Activated naive CD8-positive, alpha-beta T cell treated with anti-CD3 and anti-CD28 coated beads, Interleukin-2, amount 50 U/mL, for 24 hours (primary cell): ENCODE results near the gene FALEC.

Experiments
- ATAC-seq: fragments of 150-1000 bp; cut with Tn5 transposase; one replicate; pipeline ENCODE4 v1.10.0; 2021
- DNase-seq: peaks from one replicate; pipeline ENCODE4 v3.0.0; 2021
- H3K27ac Mint-ChIP-seq: one replicate; pipeline ENCODE4 v1.8.0; 2021; ENCODE audit warnings: mild to moderate bottlenecking, mixed read lengths
- H3K27me3 Mint-ChIP-seq: one replicate; pipeline ENCODE4 v1.8.0; 2021; ENCODE audit warnings: mixed read lengths
- H3K36me3 Mint-ChIP-seq: one replicate; pipeline ENCODE4 v1.8.0; 2021; ENCODE audit warnings: low read depth, mixed read lengths
- H3K4me1 Mint-ChIP-seq: one replicate; pipeline ENCODE4 v1.8.0; 2021; ENCODE audit warnings: mixed read lengths
- H3K4me3 Mint-ChIP-seq: one replicate; pipeline ENCODE4 v1.8.0; 2021; ENCODE audit warnings: mild to moderate bottlenecking, moderate library complexity, mixed read lengths
- H3K9me3 Mint-ChIP-seq: one replicate; pipeline ENCODE4 v1.8.0; 2021; ENCODE audit warnings: mixed read lengths

FALEC gene

DNA sequence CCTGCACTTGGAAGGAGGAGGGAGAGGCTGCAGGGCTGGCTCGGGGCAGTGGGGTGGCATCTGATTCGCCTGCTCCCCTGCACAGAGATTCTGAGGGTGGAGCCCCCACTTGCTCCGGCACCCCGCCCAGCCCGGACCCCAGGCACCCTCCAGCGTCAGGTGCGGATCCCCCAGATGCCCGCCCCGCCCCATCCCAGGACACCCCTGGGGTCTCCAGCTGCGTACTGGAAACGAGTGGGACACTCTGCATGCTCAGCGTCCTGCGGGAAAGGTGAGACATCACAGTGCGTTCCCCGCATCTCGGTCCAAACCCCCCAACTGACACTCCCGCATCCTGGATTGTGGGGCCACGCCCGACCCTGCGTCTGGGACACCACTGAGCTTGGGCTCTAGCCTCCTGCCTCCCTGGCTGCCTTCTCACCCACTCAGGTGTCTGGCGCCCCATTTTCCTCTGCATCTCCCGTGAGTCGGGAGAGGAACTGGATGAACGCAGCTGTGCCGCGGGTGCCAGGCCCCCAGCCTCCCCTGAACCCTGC is 41.6 kb downstream of the FALEC start:
- no peak overlapping the region for H3K27ac Mint-ChIP-seq
- no peaks in the 10 kb centered on the region for H3K36me3 Mint-ChIP-seq
- ATAC-seq = no peak
- H3K9me3 Mint-ChIP-seq = no peaks in the 10 kb centered on the region
- H3K27me3 Mint-ChIP-seq = no peaks in the 10 kb centered on the region
- peaks cover 21% of the 10 kb centered on the region for H3K4me1 Mint-ChIP-seq
- no peak for DNase-seq
- H3K4me3 Mint-ChIP-seq = no peak overlapping the region

- no peak overlapping the region for H3K27ac Mint-ChIP-seq
- ATAC-seq (no peak), DNase-seq (no peak)
- no peak overlapping the region for H3K4me3 Mint-ChIP-seq
- no peaks in the 10 kb centered on the region for H3K9me3 Mint-ChIP-seq
- H3K4me1 Mint-ChIP-seq = peaks cover 21% of the 10 kb centered on the region
- no peaks in the 10 kb centered on the region for H3K27me3 Mint-ChIP-seq
- H3K36me3 Mint-ChIP-seq = no peaks in the 10 kb centered on the region
Observed at GRCh38 chr1:150557813-150558212, 42.3 kb downstream of the FALEC start.

GRCh38 chr1:150558303-150558704 is 42.8 kb downstream of the FALEC start:
- no peak overlapping the region for H3K4me3 Mint-ChIP-seq
- H3K27me3 Mint-ChIP-seq = no peaks in the 10 kb centered on the region
- H3K36me3 Mint-ChIP-seq = no peaks in the 10 kb centered on the region
- no peak for DNase-seq
- H3K9me3 Mint-ChIP-seq = no peaks in the 10 kb centered on the region
- ATAC-seq = no peak
- no peak overlapping the region for H3K27ac Mint-ChIP-seq
- H3K4me1 Mint-ChIP-seq = peaks cover 26% of the 10 kb centered on the region

DNA sequence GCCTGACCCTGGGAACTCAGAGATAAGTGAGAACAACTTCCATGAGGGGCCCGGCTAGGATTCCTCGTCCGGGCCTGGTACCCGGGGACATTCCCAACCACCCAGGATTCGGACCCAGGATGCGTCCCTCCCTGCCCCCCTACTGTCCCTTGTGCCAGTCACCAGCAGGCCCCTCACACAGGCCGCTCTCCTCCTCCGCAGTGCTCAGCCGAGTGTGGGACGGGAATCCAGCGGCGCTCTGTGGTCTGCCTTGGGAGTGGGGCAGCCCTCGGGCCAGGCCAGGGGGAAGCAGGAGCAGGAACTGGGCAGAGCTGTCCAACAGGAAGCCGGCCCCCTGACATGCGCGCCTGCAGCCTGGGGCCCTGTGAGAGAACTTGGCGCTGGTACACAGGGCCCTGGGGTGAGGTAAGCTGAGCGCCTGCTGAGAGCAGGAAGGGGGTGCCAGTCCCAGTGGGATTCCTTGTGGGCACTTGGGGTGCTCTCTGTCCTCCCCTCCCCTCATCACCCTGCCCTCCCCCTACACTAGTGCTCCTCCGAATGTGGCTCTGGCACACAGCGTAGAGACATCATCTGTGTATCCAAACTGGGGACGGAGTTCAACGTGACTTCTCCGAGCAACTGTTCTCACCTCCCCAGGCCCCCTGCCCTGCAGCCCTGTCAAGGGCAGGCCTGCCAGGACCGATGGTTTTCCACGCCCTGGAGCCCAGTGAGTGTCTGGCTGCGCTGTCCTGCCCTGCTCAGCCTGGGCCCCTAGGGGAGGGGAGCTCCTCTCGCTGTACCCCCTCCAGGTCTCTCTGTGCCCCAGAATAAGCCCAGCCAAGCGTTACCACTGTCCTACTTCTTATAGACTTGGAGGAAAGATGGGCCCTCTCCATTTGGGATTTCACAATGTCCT is 43.5 kb downstream of the FALEC start:
- no peak for ATAC-seq
- Mint-ChIP-seq H3K36me3 (no peaks in the 10 kb centered on the region), H3K9me3 (no peaks in the 10 kb centered on the region), H3K27ac (no peak overlapping the region), H3K4me1 (peaks cover 33% of the 10 kb centered on the region), H3K4me3 (no peak overlapping the region), H3K27me3 (no peaks in the 10 kb centered on the region)
- no peak for DNase-seq

- Mint-ChIP-seq H3K9me3 (no peaks in the 10 kb centered on the region), H3K4me1 (peaks cover 39% of the 10 kb centered on the region), H3K27me3 (no peaks in the 10 kb centered on the region), H3K36me3 (no peaks in the 10 kb centered on the region), H3K4me3 (no peak overlapping the region), H3K27ac (peak overlapping the region; percentile 68)
- no peak for ATAC-seq
- no peak for DNase-seq
Observed at GRCh38 chr1:150559656-150560010, 44.1 kb downstream of the FALEC start.

DNA sequence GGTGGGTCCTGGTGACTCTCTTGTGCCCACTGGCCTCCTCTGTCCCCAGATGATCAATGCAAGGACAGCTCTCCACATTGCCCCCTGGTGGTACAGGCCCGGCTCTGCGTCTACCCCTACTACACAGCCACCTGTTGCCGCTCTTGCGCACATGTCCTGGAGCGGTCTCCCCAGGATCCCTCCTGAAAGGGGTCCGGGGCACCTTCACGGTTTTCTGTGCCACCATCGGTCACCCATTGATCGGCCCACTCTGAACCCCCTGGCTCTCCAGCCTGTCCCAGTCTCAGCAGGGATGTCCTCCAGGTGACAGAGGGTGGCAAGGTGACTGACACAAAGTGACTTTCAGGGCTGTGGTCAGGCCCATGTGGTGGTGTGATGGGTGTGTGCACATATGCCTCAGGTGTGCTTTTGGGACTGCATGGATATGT is 44.5 kb downstream of the FALEC start:
- no peaks in the 10 kb centered on the region for H3K9me3 Mint-ChIP-seq
- peaks cover 43% of the 10 kb centered on the region for H3K4me1 Mint-ChIP-seq
- peak overlapping the region; percentile 68 for H3K27ac Mint-ChIP-seq
- peak; percentile 81 for DNase-seq
- H3K27me3 Mint-ChIP-seq = no peaks in the 10 kb centered on the region
- H3K36me3 Mint-ChIP-seq = no peaks in the 10 kb centered on the region
- peak overlapping the region; percentile 40 for H3K4me3 Mint-ChIP-seq
- no peak for ATAC-seq

DNA sequence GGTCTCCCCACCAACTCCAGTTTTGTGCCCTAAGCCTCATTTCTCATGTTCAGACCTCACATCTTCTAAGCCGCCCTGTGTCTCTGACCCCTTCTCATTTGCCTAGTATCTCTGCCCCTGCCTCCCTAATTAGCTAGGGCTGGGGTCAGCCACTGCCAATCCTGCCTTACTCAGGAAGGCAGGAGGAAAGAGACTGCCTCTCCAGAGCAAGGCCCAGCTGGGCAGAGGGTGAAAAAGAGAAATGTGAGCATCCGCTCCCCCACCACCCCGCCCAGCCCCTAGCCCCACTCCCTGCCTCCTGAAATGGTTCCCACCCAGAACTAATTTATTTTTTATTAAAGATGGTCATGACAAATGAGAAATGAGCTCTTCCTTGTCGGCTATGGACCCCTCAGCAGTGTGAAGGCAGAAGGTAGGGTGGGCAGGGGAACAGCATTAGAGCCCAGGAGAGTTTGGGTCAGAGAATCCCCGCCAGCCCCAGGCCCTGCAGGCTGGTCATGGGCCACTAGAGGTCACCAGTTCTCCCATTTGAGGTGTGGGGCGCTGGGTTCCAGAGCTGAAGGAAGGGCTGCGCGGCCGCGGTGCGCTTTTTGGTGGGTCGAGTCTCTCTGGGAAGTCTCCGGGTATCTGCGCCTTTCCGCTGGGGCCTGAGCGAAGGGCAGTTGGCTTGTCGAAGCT is 45.2 kb downstream of the FALEC start:
- Mint-ChIP-seq H3K4me1 (peaks cover 48% of the 10 kb centered on the region), H3K36me3 (no peaks in the 10 kb centered on the region), H3K27ac (peak overlapping the region; percentile 98), H3K27me3 (no peaks in the 10 kb centered on the region), H3K9me3 (no peaks in the 10 kb centered on the region), H3K4me3 (peak overlapping the region; percentile 86)
- peak; percentile 45 for ATAC-seq
- peak; percentile 92 for DNase-seq

- Mint-ChIP-seq H3K4me3 (peak overlapping the region; percentile 86), H3K27me3 (no peaks in the 10 kb centered on the region), H3K36me3 (no peaks in the 10 kb centered on the region), H3K9me3 (no peaks in the 10 kb centered on the region), H3K27ac (peak overlapping the region; percentile 98), H3K4me1 (peaks cover 54% of the 10 kb centered on the region)
- ATAC-seq (peak; percentile 34), DNase-seq (peak; percentile 71)
Observed at GRCh38 chr1:150561254-150561973, 45.9 kb downstream of the FALEC start.

- H3K36me3 Mint-ChIP-seq = peaks cover under 1% of the 10 kb centered on the region
- peaks cover 60% of the 10 kb centered on the region for H3K4me1 Mint-ChIP-seq
- no peaks in the 10 kb centered on the region for H3K27me3 Mint-ChIP-seq
- ATAC-seq (peak; percentile 57), DNase-seq (peak; percentile 89)
- H3K27ac Mint-ChIP-seq = peak overlapping the region; percentile 98
- peak overlapping the region; percentile 86 for H3K4me3 Mint-ChIP-seq
- no peaks in the 10 kb centered on the region for H3K9me3 Mint-ChIP-seq
Observed at GRCh38 chr1:150561974-150562445, 46.5 kb downstream of the FALEC start.

DNA sequence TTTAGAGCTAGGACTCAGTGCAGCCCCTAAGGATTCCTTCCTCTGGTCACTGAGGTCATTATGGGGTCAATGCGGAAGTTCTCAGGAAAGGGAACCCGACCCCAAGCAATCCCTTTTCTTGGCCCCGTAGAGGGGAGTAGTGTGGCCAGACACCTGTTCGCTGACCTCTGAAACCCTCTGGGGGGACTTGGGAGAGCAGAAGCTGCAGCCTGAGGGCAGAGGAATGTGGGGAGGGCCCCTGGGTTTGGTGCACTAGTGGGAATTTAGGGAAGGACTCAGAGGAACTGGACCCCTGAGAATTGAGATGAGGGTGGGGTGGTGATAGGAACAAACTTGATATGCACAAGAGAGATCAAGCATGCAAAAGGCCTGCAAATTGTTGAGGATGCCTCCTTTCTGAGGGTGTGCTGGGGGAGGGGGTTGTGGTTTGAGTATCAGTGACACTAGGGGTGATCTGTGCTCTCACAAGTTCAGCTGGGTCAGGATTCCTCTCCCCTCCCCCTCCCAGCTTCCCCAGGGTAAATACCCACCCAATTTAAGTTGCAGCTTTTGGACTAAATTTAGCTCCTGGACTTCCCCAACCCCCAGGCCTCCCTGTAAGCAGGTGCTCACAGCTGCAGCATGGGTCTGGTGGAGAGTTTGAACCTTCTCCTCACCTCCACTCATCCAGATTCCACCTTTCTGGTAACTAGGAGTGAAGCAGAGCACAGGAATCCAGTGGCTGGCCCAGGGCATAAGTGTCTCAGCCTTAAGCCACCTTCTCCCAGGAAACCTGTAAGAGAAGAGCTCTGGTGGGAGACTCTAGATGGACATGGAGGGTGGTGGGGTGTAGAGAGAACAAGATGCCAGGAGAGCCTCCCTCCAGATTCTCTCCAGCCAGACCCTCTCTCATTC is 47.1 kb downstream of the FALEC start:
- Mint-ChIP-seq H3K36me3 (peaks cover 4% of the 10 kb centered on the region), H3K27me3 (no peaks in the 10 kb centered on the region), H3K27ac (peak overlapping the region; percentile 98), H3K4me1 (peaks cover 66% of the 10 kb centered on the region), H3K4me3 (peak overlapping the region; percentile 86), H3K9me3 (no peaks in the 10 kb centered on the region)
- DNase-seq (peak; percentile 85), ATAC-seq (peak; percentile 31)

- peak overlapping the region; percentile 86 for H3K4me3 Mint-ChIP-seq
- H3K36me3 Mint-ChIP-seq = peaks cover 4% of the 10 kb centered on the region
- DNase-seq = no peak
- H3K27ac Mint-ChIP-seq = peak overlapping the region; percentile 98
- no peaks in the 10 kb centered on the region for H3K27me3 Mint-ChIP-seq
- ATAC-seq = peak; percentile 30
- H3K9me3 Mint-ChIP-seq = no peaks in the 10 kb centered on the region
- peaks cover 74% of the 10 kb centered on the region for H3K4me1 Mint-ChIP-seq
Observed at GRCh38 chr1:150563340-150564038, 47.9 kb downstream of the FALEC start.

- Mint-ChIP-seq H3K4me3 (peak overlapping the region; percentile 86), H3K36me3 (peaks cover 4% of the 10 kb centered on the region), H3K4me1 (peaks cover 83% of the 10 kb centered on the region), H3K9me3 (no peaks in the 10 kb centered on the region), H3K27me3 (no peaks in the 10 kb centered on the region), H3K27ac (peak overlapping the region; percentile 98)
- ATAC-seq = no peak
- no peak for DNase-seq
Observed at GRCh38 chr1:150564051-150564991, 48.8 kb downstream of the FALEC start.
